Measurements from ENCODE around the gene CCDC157. TPM values are rescaled to one million over a fixed set of nuclear protein-coding genes. Genes with fewer than 3 reads are reported as not detected.
A peak's percentile ranks its signal among the peaks of the same experiment; 100 is the strongest.

CCDC157 gene
- total and polyA plus RNA-seq, 9 of the 15 experiments (the other 6 are each of a cell fraction or from before 2014, with no cell fraction given): 0.04 to 1.3 (median 0.68) TPM

GRCh38 chr22:30393885-30394284 lies 37.1 kb downstream of the CCDC157 start:
- ATAC-seq (no peak), DNase-seq (ENCODE audit: extremely low read depth in 1 of 4, low spot score in 3 of 4) (no peak), FAIRE-seq (no peak)
- POLR2A ChIA-PET: interaction anchor here (0.8 kb wide), 1 partner anchor 83 kb away, joined by 3 read pairs; no protein-coding TSS in a partner anchor
- WGBS (ENCODE audit: insufficient coverage, low coverage, missing lambda C conversion rate): 100% methylated on average over 1 of the region's 3 CpGs
- Histone ChIP-seq H3K27me3 (ENCODE audit: control insufficient read depth in 2 of 2, insufficient read depth in 2 of 2, low read length in 2 of 2) (no peaks in the 10 kb centered on the region), H3K36me3 (ENCODE audit: control insufficient read depth, insufficient read depth, low read length) (no peaks in the 10 kb centered on the region), H4K20me1 (replicated peaks; ENCODE audit: control insufficient read depth, insufficient read depth, low read length) (0 out of 2 replicates have a peak, but pooled peaks cover 6% of the 10 kb centered on the region), H3K9me3 (replicated peaks; ENCODE audit: control insufficient read depth, insufficient read depth, low read depth, low read length) (peaks cover 8% of the 10 kb centered on the region; the same call in 1 of the 2 replicates), H3K9ac (ENCODE audit: insufficient read depth in 1 of 2, low read depth in 2 of 2, low read length in 2 of 2) (no peak overlapping the region; a peak in 1 of 4 replicates), H3K4me2 (ENCODE audit: insufficient read depth, low read length) (no peak overlapping the region), H3K79me2 (ENCODE audit: control insufficient read depth, insufficient read depth, low read length) (no peaks in the 10 kb centered on the region), H3K27ac (ENCODE audit: extremely low read depth, low read depth, low read length) (no peak overlapping the region), H3K4me3 (no peak overlapping the region), H3K4me1 (replicated peaks in 1 of 2; ENCODE audit: control insufficient read depth in 2 of 2, insufficient read depth in 2 of 2, low read length in 2 of 2) (peaks cover 9 to 33% of the 10 kb centered on the region in 2 experiments; a peak in 3 of 5 replicates), H2AFZ (ENCODE audit: low read depth, low read length) (no peak overlapping the region), H3K9me1 (ENCODE audit: control insufficient read depth, insufficient read depth, low read length) (no peaks in the 10 kb centered on the region)
- intact Hi-C loops (cut with micrococcal nuclease) (loop anchor here (5.0 kb wide), 2 partner anchors 53 to 363 kb away; no protein-coding TSS in a partner anchor), in situ Hi-C loops (cut with MboI) (loop anchor here (5.0 to 25.0 kb wide), 5 partner anchors 33 to 361 kb away; partner anchors contain the start of genes MTFP1 and OSM)
- CTCF ChIA-PET (ENCODE audit: low intra/inter-chr PET ratio): no interaction called here
- TF ChIP-seq GTF3C2 (IDR thresholded peaks at IDR 0.05; ENCODE audit: borderline replicate concordance, extremely low read depth, insufficient read length): no peak
- peak; percentile 47 for TF ChIP-seq ZFP36 (IDR thresholded peaks at IDR 0.05; ENCODE audit: low read depth, low read length, partially characterized antibody)
- TF ChIP-seq BCOR (IDR thresholded peaks at IDR 0.05): peak; percentile 25; the same call in 1 of the 2 replicates
- peak; percentile 34 for TF ChIP-seq RBM25 (IDR thresholded peaks at IDR 0.05; ENCODE audit: low read depth, low read length, severe bottlenecking)
- no TSS peak for BruUV-seq (replicated peaks)
